Neural cell (in vitro differentiated cells): ENCODE data around the gene JOSD2.

Experiments
- CTCF ChIP-seq: fragments of 450-650 bp; IDR thresholded peaks from 2 replicates; pipeline ENCODE4 v1.5.1; 2014; ENCODE audit warnings: antibody characterized with exemption, mild to moderate bottlenecking, moderate library complexity; ENCODE audit not compliant: poor library complexity, severe bottlenecking
- EP300 ChIP-seq: fragments of 450-650 bp; conservative IDR thresholded peaks from 2 replicates; pipeline ENCODE4 v1.6.1; 2014; ENCODE audit warnings: antibody characterized with exemption, mild to moderate bottlenecking, moderate library complexity; ENCODE audit not compliant: poor library complexity, severe bottlenecking
- EZH2 ChIP-seq: fragments of 200-600, 300-800 bp; shearing (Covaris generic), sonication (generic); IDR thresholded peaks from 2 replicates; pipeline ENCODE4 v1.6.1; 2014; ENCODE audit warnings: antibody characterized with exemption, low read length, borderline replicate concordance, mild to moderate bottlenecking; ENCODE audit not compliant: insufficient read depth, poor library complexity, severe bottlenecking
- MXI1 ChIP-seq: fragments of 450-650 bp; conservative IDR thresholded peaks from 2 replicates; pipeline ENCODE4 v1.6.1; 2014; ENCODE audit warnings: antibody characterized with exemption, mild to moderate bottlenecking; ENCODE audit not compliant: poor library complexity, severe bottlenecking
- POLR2AphosphoS5 ChIP-seq: IDR thresholded peaks from 2 replicates; pipeline ENCODE4 v1.6.1; 2012
- RAD21 ChIP-seq: fragments of 450-650 bp; conservative IDR thresholded peaks from 2 replicates; pipeline ENCODE4 v1.6.1; 2014; ENCODE audit warnings: antibody characterized with exemption, mild to moderate bottlenecking, moderate library complexity
- REST ChIP-seq: IDR thresholded peaks from 2 replicates; pipeline ENCODE4 v1.6.1; 2012; ENCODE audit warnings: borderline replicate concordance
- SMC3 ChIP-seq: fragments of 450-650 bp; conservative IDR thresholded peaks from 2 replicates; pipeline ENCODE4 v1.6.1; 2014; ENCODE audit warnings: antibody characterized with exemption, mild to moderate bottlenecking, moderate library complexity; ENCODE audit not compliant: poor library complexity
- TAF1 ChIP-seq: IDR thresholded peaks from 2 replicates; pipeline ENCODE4 v1.6.1; 2012; ENCODE audit warnings: low read depth

- no peak for TF ChIP-seq REST
- no peak for TF ChIP-seq EP300
- TF ChIP-seq CTCF, result no peak
- no peak for TF ChIP-seq EZH2
- TF ChIP-seq TAF1, result no peak
- TF ChIP-seq SMC3, result no peak
- TF ChIP-seq RAD21, result no peak
- TF ChIP-seq POLR2AphosphoS5, result no peak
- no peak for TF ChIP-seq MXI1
These were observed 3.6 kb upstream of the JOSD2 start for GRCh38 chr19:50514346-50515167.
